NCI-H748 (cell line): Measurements from ENCODE around the gene TCF4.

Source experiments
- DNase-seq: peaks from one replicate; lab custom pipeline; 2025; ENCODE audit not compliant: unreplicated experiment; lab: John Stamatoyannopoulos, UW

TCF4 gene

DNA sequence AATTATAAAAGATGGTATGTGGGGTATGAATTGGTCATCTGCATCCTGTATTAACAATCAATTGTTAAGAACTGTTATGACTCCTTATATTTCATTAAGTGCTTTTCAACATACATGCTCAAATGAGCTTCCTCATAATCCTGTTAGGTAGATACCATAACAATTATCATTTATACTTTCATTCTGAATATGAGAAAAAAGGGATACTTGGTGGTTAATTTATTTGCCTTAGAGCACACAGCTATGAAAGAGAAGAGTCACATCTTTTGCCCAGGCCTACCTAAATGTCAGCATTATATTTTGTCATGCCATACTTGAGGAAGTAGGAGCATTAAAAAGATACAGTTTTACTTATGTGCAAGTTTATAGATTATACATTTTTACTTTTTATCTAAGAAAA lies 169.6 kb downstream of the TCF4 start:
- no peak for DNase-seq

DNA sequence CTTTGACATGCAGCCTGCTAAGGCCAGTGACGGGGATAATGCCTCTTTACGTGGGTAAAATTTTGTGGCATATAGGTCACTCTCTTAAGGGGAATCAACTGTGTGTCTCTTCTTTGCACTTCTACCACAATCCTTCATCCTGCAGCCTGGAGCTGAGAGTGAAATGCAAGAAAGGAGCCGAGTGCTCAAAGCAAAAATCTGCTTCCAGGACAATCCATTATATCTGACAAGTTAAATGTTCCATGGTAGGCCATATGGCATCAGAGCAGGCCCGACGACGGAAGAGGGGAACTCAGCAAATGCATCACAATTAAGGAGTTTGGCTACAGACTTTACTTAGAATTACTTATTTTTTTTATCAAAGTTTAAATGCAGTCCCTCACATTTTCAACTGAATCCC lies 171.2 kb downstream of the TCF4 start:
- DNase-seq, result peak; percentile 38

DNA sequence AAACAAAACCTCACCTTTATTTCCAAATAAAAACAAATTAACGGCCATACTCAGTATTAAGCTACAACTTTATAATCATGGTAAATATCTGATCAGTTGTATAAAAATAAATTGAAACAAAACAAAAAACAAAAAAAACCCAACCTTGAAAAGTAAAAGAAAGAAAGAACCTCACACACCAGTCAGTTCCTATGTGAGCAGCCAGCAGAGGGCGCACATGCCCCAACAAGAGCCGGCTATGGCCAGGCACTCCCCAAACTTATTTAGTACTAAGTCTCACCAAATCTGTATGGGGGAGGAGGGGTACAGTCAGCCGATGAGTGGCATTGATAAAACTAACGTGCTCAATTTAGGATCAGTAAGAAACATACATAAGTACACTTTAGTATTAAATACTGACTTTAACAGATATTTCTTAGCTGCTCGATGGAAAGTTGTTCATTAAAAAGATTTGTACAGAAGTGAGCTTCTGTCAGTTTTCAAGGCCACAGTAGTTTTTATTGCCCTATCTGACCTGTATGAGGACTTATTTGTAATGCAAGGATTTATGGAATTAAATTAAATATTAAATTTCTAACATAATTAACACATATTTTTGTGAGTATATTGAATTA lies 172.6 kb downstream of the TCF4 start:
- DNase-seq, result peak; percentile 86

DNA sequence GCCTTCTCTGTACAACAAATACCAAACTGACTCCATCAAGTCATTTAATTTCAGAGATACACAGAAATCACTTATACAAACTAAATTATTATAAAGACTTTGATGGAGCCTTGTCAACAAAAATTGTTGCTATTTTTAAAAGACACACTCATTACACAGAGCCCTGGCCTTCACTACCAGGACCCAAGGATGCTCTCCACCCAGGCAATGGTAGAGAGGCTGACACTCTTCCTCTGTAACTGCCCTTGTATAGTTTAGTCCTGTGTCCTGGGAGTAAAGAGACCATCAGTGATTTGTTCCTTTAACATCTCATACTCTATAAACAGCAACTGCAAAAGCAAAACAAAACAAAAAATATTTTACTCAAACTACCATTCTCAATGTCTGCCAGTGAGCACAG lies 173.5 kb downstream of the TCF4 start:
- DNase-seq, result no peak

DNA sequence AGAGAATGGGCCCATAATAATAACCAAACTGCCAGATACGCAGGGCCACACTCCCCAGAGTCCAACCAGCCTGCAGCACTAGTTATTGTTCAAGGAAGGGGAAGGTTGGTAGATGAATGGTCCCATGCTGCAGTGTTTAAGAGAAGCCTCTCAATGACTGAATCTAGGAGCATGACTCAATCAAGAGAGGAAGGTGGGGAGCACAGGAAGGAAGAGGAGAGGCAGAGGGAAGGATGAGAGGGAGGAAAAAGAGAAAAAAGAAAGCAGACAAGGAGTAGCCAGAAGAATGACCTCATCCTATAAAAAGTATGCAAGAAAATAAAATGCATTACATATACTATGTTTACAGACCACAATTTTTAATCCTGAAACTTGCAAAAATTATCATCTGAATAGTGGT lies 174.5 kb downstream of the TCF4 start:
- no peak for DNase-seq

DNA sequence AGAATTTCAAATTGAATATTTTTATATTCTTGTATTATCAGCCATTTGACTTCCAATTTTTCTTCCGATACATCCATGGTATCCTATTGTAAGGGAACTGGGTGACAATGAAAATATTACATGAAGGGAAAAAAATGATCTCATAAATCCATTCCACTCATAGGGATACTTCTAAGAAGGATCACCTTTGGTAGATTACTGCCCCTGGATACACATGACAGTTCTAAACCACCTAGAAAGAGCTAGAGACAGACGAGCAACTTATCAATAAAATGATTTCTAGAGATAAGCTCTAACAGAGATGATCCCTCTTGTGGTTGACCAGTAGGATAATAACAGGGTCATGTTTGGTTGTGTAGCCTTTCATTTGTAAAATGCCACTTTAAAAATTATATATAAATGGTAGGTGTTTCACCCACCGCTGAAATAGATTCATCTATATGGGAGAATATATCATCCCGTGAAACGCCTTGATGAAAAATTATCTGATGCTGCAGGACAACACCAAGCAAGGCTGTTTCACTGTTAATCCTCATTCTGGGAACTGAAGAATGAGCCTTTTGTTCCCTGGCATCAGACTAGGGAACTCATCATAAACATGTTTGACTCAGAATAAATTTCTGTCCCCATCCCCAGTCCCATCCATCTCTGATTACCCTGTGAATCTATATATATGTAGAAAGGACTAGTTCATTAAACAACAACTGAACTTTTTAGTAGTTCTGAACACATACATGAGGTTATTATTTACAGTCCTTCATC lies 180.0 kb downstream of the TCF4 start:
- DNase-seq, result peak; percentile 62

DNA sequence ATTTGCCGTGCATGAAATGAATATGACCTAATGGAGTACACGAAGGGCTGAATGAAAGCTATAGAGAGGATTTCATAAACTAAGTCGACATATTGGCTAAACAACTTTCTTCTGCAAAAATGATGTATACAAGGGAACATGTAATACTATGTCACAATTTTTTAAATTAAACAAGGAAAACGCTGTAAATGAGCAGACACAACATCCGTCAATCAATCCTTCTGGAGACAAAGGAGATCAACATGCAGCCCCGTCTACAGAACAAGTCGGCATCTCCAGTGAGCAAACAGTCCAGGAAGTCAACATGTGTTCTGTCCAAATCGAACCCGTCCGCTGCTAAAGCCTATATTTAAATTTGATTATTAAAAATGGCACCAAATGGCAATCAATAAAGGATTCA lies 180.8 kb downstream of the TCF4 start:
- peak; percentile 79 for DNase-seq

DNA sequence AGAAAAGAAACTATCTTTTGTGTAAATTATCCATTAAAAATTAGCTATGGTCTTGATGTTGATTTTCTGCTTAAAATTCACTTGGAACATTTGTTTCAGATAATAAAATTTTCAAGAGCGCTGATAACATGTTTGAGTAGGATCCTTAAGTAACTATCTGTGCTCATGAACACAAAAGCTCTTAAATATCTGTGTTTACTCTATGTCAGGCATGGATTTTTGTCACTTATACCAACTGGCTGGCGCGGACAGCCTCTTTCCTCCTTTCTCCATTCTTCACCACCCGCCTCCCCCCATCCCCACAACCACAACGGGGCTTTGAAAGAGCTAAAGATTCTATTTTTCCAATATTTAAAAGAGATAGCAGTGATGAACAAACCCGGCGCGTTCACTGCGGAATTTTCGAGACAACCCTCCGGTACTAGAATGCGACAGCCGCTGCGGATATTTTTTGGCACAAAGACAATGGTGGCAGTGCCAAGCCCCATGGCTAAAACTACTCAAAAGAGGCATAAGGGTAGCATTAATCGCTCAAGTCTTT lies 181.5 kb downstream of the TCF4 start:
- peak; percentile 88 for DNase-seq

DNA sequence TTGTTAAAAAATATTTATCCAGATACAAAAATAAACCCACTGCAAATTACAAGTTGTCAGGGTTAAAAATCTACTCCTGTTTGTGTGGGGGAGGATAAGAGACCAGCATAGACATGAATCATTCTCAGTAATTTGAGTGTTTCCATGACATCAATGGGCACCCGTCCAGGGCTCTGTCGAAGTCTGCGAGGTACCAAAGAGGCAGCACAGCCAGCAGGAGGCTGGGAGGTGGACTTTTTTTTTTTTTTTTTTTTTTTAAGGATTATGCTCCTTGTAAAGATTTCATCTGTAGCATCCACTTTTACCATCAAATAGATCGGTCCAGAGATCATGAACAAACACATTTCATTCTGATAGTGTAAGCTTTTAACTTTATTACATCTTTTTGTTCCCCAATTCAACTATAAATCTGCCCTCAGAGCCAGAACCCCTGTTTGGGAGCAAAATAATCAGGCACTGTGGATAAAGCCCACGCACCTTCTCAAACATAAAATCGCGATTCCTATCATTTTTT lies 182.0 kb downstream of the TCF4 start:
- DNase-seq, result peak; percentile 97

DNA sequence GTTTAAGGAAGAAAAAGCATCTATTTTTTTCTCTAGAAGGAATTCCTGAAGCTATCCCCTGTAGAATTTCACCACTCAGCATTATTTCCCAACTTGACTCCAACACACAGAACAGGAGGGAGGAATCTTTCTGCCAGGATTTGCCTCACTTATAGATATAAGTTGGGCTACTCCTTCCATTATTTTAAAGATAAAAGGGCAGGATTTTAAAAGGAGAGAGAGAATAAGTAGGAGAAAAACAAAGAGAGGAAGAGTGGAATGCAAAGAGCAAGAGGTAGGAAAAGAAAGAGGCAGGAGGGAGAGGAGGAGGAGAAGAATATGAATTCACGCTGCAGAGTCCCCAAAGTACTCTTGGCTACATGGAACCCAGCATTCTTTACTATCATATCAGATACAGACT lies 182.5 kb downstream of the TCF4 start:
- DNase-seq, result no peak

DNA sequence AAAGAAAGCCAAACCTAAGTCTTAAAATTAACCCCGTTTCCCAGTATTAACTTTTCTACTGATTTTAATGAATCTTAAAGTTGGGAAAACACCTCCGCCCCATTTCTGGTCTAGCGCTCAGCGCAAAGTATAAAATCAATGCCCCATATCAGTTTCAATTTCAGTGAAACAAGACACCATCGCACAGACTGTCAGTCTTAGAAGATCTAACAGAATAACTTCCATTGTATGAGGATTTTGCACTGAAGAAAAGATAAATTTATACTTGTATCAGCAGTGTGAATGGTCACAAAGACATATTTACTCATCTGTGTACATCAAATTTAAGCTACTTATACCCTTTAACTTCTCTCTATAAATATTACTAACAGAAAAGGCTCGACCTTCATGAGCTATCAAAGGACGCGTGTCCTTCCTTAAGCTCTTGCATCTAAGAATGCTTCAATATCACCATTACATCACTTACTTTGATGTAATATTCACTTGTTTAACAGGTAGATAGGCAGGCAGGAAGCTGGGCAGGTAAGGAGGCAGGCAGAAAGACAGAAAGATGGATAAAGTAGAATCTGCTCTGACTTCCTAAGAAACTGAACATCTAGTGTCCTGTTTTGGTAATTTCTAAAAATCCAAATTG lies 183.0 kb downstream of the TCF4 start:
- DNase-seq, result no peak

DNA sequence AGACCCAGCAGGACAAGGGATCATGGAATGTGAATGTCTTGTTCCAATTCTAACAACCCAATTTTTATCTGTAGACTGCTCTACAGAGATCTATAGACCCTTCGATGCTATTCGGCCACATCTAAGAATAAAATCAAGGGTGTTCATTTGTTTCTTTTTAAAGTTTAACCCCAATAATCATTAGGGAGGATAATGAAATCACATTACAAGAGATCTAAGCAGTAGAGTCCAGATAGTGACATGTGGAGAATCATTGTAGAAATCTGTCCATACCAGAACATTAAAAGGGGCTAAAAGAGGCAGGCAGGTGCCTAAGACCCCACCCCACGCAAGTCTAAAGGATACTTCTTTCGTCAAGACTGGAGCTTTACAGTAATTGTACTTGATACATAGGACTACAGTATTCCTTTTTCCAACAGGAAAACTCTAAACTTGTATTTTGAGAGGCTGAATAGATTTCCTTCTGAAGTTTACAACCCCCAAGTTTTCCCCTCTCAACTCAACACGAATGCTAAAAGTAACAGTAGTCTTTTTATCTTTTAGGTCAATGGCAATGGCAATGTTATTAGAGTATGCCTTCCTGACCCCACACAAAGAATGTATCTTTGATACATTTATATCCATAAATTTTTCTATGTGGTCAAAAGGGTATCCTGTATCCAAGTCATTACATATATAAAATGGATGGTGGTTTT lies 183.7 kb downstream of the TCF4 start:
- no peak for DNase-seq

DNA sequence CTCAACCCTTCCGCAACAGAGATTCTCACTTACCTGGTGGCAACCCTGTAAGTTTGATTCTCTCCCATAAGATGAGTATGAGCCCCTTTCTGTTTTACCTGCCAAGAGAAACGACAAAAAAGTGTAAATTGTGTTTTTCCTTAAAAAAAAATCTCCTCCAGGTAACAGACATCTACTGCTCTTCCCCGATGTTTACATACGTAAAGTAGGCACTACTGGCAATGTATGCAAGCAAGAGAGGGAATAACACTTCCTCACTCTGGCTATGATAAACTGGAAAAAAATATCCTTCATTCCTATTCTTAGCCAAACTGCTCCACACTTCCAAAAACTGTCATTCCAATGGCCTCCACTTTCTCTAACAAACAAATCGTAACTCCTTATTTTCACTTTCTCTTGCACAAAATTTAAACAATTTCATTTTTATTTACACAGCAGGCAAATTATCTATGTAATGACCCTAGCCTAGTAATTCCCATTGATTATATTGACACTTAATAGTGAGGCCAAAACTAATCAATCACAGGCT lies 184.5 kb downstream of the TCF4 start:
- no peak for DNase-seq

DNA sequence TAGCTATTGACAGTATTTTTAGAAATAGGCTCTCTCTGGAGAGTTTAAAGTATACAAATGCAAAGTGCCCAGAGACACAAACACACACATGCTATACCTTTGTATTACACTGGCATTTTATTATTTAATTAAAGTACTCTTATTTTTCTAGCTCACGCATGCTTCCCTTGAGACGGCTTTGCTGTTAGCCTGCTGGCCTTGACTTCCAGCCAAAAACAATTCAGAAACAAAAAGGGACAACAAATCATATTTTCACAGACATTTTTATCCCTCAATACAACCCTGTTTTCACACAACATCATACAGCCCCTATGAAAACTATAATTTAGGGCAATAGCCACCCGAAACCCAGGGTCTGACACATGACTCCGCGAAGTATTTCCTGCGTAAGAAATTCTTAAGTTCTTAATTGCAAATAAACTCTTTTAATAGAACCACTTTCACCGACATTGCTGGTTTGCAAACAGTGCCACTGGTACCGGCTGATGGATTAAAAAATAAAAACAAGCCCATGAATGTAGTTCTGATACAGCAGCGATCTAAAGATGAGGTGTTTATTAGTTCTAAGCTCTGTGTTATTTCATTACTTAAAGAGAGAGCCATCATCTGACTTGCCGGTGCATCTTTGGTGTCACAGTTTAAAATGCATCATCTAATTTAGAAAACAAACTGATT lies 185.1 kb downstream of the TCF4 start:
- DNase-seq, result peak; percentile 25

DNA sequence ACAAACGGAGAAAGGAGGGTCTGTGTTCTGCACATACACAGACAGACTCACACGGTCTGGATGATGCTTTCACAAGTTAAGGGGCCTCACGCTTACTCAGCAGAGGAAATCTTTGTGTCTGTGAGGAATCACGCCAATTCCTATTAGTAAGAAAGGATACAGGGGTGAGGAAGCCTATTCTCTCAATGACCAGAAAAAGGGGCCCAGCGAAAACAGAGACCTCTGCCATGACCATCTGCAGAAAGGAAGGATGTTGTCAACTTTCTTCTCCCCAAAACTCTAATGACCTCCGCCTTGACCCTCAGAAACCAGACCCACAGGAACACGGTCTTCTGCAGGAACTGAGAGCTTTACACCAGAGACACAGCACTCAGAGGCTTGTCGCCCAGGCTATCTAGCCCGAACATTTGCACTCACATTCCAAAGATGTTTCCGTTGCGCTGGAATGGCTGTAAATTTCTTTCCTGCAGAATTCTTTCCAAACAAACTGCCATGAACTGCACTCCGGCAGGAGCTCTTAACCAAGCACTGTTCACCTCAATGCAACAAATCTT lies 186.3 kb downstream of the TCF4 start:
- no peak for DNase-seq

DNA sequence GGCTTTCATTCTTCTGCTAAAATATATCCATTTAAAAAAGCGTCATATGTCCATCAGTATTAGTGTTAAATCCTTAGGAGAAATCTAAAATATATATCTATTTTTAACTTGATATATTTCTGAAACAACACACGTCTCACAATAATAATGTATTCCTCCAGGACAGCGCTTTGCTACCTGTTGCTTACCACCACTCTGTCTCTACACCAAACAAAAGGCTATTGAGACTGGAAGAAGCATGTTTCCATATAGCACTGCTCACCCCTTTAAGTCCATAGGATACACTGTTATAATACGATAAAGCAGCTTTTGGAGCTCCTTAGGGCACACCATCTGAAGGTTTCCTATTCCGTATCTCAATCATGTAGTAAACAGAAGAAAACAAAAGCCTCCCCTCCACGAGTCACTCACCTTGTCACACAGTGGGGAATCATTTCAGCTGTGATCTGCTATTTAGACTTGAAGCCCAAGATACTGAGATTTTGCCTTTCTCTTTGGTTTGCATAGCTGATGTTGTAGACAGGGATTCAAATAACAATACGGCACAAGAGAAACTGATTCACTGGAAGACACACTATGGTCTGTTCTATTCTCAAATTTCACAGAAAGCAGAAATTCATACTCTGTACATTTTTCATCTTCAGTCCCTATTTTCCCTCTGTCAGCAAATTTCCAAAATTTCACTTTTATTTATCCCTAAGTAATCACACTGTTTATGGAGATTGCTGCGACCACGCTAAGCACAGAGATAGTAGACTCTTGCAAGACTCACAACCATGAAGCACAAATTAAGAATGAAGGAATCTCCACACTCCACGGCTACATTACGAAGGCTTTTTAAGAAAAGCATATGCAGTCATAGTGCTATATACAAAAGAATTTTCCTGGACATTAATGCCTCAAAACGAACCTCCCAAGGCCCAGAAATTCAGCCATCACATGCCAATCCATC lies 187.1 kb downstream of the TCF4 start:
- no peak for DNase-seq

DNA sequence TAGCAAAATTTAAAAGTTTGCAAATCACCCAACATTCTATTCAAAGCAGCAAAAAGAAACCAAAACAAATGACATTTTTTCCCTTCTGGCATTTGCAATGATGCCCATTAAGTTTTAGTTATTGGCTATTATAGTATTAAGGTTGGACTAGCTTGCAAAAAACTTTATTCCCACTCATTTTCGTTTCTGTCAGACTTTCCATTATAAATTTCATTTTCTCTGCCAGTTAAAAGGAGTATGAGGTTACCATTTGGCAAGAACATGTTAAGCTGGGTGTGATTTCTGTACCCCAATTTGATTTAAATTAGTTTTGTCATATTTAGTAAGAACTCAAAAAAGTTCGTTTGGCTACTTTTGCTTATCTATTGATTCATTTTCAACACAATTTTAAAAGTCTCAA lies 187.9 kb downstream of the TCF4 start:
- no peak for DNase-seq

DNA sequence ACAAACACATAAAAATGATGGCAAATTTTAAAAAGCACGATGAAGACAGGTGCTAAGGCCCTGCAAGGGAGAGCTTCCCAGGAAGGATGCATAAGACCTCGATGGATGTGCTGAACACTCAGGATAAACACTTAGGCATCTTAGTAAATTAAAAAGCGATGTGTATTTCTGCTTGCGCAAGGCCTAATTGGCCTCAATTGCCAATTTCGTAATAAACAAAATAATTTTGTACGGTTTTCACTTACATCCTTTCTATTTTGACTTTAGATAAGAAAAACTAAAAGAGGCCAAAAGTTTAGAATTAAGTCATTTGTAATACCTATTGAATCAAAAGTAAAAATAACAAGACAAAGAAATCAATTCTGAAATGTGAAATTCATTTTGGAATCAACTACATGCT lies 189.1 kb downstream of the TCF4 start:
- DNase-seq, result no peak

DNA sequence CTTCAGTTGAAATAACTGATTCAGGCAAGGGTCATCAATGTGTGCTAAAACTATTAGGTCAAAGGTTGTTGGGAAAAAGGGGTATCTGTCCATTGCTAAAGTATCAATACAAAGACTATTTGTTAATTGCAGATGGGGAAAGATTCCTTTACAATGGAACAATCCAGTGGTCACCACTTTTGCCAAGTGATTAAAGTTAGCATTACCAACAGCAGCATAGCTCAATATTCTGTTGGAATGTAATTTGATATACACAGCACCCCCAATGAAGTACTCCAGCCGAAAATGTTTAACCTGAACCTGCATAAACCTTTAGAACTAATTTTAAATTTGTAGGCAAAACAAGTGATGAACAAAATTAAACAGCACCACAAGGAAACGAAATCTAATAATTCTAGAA lies 191.0 kb downstream of the TCF4 start:
- DNase-seq, result no peak
